ENCODE results near the gene LEF1.

GRCh38 chr4:108049406-108049805 lies 119.3 kb downstream of the LEF1 start:
- TF ChIP-seq CTCF (IDR thresholded peaks at IDR 0.05; ENCODE audit: low read depth, low read length) (no peak), POLR2A (IDR thresholded peaks at IDR 0.05; ENCODE audit: extremely low read depth, insufficient read length) (no peak), MAX (IDR thresholded peaks at IDR 0.05; ENCODE audit: low read depth, low read length) (no peak)

Data from NB4 (cell line).